NCI-H446 (cell line): ENCODE results near the gene IL17B.

Experiments
- DNase-seq, 2 experiments: peaks; one replicate each; lab custom pipeline; 2025; lab: John Stamatoyannopoulos, UW

Gene IL17B

DNA sequence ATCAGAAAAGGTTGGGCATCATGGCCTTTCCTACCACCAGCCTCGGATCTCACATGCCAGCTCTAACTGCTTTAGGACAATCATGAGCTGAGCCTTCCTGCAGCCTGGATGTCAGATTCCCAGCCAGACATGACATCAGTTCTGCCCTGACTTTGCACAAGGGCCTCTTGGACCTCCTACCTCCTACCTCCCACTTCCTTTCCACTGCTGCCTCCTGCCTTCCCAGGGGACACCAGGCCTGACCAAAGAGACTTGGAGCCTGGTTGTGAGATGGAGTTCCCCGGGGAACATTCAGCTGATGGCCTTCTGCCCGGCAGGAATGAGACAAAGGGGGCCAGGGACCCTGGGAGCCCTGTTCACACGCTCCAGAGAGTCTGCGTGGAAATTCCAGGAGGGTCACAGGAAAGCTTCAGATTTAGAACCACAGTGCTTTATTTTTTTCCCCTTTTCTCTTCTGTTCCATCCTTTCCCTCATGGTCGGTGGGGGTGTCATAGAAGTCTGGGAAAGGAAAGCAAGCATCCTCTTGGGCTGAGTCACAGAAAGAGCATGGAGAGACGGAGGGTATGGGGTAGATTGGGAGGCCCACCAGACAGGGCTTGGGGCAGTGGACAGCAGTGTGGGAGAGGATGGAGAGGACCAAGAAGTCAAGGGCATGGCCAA is 35.4 kb upstream of the IL17B start:
- no peak for DNase-seq

DNA sequence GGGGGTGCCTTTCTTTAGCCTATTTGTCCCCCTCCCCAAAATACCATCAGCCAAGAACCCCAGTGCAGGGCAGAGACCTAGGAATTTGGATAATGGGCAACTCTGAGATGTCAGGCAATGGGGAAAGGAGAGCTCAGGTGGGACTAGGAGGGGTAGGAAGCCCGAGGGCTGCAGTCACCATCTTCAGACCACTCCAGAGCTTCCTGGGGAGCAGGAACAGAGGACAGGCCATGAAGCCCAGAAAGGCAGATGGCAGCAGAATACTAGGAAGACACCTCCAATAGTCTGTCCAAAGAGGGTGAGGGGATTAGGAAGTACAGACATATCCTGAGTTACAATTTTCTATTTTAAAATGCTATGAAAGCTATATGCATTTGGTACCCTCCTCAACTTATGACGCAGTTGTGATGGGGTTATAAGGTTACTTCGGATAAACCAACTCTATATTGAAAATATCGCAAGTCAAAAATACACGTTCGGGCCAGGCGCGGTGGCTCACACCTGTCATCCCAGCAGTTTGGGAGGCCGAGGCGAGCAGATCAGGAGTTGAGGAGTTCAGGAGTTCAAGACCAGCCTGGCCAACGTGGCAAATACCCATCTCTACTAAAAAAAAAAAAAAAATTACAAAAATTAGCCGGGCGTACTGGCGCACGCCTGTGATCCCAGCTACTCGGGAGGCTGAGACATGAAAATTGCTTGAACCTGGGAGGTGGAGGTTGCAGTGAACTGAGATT is 34.6 kb upstream of the IL17B start:
- no peak for DNase-seq

DNA sequence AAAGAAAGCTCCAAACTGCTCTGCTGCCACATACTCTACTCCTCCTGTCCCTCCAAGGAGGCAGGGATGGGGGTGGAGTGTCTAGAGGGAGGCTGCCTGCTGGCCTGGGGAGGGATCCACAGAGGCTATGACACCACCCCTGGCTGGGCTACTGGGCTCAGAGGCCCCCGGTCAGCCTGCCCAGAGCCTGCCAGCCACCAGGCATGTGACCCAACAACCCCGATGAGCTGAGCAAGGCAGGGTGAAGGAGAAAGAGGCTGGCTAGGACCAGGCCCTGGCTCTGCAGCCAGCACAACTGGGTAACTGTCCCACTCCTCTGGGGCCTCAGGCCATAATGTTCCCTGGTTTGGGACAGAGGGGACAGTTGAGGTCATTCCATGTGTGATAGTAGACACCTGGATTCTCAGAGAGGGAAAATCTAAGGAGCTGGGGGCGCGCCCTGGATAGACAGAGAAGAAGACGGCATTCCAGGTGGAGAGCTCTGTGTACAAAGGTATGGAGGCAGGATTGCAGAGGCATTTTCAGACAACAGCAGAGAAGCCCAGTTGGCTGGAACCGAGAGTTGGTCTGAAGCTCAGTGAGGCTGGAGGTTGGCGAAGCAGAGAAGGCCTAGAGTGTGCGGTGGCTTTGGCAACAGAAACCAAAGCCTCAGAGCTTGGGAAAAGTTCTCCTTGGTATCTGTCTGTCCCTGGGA is 33.8 kb upstream of the IL17B start:
- DNase-seq = no peak

DNA sequence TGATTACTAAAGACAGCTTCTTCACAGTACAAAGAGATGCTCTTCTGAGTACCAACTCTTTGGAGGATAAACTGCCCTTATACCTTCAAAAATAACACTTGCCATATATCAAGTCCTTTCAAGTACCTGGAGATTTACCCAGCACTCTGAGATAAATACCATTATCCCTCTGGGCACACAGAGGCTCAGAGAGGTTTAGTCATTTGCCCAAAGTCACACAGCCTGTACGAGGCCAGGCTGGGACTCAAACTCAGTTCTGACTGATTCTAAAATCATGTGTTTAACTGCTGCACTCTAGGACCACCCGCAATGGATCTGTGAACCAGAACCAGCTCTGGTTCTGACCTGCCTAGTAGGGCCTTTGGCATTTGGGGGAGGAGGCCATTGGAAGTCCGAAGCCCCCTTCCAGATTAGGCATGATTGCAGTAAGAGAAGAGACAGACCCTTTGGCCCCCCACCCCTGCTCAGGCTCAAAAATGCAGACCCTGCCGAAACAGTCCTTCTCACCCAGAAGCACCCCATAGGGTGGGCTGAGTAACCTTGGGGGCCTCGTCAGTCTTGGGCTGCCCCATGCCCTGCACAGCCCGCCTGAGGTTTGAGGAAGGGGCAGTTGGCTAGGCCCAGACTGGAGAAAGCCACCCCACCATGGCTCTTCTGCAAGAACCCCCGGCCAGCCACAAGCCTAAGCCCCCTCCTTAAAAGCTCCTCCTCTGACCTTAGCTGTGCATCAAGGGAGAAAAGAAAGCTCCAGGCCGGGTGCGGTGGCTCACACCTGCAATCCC is 32.8 kb upstream of the IL17B start:
- no peak for DNase-seq

DNA sequence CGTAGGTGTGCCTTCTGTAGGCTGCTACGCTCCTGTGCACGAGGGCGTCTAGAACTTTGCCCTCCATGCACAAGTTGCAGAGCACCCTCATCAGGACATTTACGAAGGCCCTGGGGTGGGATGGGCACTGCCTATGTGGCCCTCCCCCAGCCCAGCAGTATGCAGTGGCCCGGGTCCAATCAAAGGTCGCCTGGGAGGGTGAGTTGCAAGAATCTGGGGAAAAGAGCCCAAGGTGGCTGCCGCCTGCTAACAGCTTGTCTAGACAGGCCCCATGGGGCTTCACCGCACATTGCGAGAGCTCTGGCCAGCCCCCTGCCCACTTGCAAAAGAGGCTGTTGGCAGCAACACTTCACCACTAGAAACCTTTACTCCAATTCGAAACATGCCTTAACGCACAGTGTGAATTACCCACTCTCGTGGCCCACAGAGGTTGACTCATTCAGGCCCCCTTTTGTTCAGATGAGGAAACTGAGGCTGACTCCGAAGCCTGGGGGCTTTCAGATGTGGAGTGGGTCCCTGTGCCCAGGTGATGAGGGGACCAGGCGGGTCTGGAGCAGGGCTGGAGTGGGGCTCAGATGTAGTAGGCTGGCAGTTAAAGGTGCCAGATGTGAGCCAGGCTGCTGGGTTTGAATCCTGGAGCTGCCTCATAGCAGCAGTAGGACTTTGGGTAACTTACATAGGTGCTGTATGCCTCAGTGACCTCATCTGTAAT is 31.8 kb upstream of the IL17B start:
- no peak for DNase-seq

DNA sequence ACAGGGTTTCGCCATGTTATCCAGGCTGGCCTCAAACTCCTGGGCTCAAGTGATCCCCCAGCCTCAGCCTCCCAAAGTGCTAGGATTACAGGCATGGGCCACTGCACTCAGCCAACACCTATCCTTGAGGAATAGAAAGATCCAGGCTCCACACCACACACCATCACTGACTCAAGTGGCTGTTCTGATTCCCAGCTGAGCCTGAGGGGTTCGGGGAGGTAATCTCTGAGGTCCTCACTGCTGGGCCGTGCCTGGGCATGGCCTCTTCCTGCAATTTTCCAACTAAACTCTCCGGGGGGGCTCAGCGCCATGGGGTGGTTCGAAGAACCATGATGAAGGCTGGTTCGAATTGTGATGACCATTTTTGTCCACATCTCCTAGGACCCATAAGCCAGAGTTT is 31.0 kb upstream of the IL17B start:
- no peak for DNase-seq

DNA sequence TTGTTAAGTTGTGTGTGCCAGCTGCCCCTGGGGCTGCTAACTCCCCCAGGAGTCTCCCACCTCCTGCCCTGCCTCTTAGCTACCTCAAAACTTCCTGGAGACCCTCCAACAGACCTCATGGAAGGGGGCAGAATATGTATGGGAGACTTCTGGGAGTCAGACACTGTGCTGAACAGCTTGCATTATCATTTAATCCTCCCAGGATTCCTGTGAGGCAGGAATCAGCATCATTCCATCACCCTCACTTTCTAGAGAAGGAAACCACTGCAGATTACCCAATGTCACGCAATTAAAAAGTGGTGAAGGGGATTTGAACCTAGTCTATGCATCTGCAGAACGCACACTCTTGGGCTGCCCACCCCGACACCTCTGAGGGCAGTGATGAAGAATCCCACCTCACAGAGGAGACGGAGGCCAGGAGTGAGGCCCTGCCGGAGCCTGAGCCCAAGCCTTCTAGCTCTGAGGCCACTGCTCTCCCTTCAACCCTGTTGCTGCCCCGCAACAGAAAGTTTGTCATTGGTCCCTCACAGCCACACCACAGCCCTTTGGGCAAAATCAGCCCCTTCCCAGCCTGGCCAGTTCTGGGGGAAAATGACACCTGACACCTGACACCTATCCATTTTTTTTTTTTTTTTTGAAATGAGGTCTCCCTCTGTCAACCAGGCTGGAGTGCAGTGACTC is 30.3 kb upstream of the IL17B start:
- DNase-seq = no peak

DNA sequence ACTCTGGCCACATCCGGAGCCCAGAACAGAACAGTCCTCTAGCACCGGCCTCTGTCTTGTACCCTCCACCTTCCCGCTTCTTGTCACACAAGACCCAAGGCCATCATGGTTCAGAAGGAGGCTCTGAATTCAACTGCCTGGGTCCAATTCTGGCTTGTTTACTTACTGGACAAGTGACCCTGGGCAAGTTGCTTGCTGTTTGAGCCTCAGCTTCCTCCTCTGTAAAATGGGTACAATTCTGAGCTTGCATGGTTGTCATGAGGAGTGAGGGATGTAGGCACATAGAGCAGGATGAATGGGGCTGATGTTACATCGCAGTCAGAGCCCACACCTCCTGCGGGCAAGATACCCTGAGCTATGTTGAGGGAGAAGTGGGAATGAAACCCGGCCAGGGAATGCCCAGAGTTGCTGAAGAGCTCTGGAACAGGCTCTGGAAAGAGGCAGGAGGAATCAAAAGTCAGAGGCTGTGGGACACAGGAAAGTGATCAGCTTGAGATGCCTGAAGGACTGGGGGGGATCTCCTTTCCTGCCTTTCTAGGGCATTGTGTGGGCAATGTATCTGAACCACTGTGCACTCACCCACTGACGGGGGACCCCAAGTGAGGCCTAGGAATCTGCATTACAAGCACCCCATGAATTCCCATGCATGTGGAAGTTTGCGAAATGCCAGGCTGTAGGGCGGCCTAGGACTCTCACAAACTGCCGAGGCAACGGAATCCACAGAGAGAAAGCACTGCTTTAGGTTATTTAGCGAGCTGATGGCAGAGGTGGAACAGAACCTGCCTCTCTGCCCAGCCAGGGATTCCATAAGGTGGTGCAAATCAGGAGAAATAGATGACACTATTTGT is 29.4 kb upstream of the IL17B start:
- DNase-seq = no peak

DNA sequence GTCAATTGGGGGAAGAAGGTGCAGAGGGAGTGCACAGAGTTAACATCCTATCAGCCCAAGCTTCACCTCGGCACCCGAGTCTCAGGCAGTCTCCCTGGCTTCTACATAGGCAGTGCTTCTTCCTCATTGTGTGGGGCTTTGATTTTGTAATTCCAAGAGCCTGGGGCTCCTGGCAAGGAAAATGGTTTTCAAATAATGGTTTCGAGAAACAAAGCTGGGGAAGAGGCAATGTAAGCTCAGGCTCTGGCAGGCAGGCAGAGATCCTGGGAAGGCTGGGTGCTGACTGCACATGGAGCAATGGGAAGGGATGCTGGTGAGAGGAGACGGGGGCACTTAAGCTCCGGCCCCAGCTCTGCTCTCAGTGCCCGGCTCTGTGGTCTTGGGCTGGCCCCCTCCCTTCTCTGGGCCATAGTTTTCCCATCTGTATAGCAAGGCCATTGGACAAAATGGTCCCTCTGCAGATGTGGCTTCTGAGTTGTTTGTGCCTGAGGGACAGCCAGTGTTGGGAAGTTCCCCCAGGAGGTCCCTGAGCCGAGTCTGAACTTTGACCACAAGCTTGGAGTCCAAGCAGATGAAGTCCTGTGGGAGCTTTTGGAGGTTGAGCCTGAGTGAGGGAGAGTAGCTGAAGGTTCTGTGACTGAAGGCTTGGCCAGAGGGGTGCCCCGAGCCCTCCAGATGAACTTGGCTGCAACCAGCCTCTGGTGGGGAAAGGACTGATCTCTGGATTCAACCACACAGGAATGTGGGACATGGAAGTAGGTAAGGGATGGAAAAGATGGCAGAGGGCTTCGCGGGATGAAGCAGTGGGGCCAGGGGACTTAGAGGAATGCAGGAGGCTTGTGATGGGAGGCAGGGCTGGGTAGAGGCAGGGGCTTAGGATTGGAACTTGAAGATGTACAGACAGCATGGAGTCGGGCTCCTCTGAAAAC is 28.5 kb upstream of the IL17B start:
- DNase-seq = no peak

DNA sequence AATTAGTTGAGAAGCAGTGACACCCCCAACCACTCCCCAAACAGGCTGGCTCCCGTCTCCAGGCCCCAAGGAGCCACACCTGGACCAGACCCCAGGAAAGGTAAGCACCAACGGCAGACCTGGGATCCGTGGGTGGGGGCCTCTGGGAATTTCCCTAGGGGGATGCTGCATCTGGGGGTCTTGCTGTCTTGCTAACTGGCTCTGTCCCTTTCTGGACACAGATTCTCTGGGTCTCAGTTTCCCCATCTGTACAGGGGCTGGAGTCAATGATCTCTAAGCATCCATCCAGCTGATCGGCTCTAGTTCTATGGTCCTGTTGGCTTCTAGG is 27.9 kb upstream of the IL17B start:
- DNase-seq = no peak

DNA sequence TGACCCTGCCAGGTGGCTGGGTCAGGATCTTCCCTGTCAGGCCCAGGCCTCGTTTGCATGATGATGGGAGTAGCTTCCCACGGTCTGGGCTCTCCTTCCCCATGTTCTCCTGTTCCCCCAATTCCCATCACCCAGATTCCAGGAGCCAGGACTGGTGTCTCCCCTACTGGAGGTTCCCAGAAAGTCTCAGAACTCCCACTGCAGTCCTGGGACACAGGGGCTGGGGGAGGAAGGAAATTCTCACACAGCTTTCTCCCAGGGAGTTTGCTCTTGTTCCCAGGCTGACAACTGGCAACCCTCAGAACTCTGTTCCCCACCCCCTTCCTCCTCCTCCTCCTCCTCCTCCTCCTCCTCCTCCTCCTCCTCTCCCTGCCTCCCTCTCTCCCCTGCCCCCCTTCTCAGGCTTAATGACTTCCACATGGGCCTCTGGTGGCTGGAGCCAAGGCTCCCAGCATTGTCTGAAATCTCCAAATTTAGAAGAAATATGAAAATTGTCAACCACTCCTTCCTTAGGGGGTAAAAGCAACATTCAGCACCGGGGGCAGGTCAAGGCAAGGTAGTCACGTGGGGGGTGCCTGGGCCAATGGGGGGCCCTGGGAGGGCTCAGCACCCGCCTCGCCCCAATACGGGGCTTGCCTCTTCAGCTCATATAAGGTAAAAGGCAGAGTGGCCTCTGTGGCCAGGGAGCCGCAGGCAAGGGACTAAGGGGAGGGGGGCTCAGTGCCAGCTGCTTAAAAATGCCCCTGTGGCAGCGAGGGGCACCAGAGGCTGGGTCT is 27.3 kb upstream of the IL17B start:
- no peak for DNase-seq

DNA sequence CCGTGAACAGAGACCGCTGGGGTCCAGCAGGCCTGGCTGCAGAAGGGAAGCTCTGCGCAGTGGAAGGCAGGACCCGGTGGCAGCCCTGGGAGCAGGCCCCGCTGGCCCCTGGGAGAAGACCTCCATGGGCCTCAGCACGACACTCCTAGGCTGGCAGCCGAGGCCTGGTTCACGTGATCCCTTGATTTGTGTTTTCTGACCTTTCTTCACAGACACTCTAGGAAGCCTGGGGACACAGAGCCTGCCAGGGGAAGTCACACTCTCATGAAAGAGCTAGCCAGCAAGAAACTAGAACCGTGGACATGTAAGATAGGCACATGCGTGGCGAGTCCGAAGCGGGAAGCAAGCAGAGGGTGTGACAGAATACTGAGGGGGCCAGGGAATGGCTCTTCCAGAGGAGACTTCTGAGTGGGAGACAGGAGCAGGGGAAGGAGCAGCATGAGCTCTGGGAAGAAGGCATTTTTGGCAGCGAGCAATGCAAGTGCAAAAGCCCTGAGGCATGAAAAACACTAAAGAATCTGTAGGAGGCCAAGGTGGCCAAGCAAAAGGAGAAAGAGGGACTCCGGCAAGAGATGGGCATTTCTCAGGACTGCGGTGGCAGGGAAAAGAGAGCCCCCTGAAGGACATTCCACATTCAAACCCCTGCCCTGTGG is 26.6 kb upstream of the IL17B start:
- no peak for DNase-seq

DNA sequence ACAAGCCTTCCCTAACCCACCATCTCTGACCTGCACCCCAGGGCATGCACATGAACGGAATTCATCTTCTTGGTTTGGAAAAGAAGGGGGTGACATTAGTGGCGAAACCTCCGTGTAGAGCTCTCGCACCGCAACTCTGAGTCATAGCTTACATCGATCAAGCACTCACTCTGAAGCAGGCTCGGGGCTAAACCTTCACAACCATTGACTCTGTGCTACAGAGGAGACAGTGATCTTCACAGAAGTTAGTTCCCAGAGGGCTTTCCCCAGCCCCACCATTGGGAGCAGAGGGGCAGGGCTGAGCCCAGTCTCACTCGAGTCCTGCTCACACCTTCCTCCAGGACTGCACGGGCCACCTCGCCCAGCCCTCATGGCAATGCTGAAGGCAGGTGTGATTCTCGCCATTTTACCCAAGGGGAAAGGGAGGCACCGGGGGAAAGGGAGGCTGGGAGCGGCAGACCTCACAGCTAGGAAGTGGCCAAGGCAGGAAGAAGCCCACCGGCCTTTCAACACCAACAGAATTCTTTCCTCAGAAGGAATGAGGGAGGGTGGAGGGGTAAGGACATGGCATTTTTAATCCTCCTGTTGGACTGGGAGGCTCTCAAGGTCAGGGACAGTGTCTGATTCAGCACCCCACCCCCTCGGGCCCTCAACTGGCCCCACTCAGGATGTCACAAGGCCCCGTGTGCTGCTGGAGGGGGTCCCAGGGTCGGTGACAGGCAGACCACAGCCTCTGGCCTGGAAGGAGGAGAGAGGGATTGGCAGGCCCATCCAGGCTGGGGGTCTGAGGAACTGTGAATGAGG is 25.9 kb upstream of the IL17B start:
- no peak for DNase-seq

DNA sequence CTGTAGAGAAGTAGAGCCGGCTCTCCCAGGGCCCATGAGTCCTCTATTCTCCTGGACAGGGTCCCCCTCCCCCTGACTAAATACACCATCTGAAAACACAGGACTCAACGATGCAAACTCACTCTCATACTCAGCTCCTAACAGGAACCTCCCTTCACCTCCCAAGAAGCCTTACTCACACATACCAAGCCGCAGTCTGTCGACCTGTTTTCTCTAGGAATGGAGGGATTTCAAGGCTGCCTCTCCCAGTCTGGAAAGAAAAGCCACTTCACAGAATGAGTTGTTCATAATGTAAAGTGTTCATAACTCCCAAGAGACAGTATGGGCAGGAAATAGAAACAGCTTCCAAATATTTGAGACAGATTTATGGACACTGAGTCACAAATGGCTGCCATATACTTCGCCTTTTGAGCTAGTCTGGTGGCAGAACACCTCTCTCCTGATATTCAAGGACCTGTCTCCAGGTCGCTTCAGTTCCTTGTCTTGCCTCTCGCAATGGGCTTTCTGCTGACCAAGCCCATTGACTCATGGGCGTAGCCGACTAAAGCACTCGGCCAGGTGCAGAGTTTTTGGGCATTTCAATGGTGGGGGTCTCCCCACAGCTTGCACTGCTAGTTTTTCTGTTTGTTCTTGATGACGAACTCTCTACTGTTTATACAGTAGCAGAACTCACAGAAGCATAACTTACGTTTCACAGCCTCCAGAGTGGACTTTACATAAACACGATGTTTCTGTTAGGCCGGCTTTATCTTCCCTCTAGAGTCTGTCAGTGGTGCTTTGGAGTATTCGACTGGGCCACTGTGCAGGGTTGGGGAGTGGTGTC is 25.0 kb upstream of the IL17B start:
- DNase-seq = no peak

DNA sequence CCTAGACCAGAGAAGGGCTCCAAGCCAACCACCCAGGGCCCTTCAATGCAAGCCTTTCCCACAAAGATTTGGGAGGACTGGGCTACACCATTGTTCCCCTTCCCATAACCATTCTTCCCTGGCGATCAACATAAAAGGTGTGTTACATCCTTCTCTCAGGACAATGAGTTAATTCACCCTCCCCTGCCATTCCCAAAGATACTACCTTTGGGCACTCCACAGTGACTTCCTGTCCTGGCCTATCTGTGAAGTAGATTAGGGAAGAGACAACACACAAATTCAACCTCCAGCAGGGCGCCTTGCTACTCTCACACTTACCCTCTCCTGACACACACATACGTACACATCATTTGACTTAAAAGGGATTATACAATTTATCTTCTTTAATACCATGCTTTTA is 23.2 kb upstream of the IL17B start:
- no peak for DNase-seq

DNA sequence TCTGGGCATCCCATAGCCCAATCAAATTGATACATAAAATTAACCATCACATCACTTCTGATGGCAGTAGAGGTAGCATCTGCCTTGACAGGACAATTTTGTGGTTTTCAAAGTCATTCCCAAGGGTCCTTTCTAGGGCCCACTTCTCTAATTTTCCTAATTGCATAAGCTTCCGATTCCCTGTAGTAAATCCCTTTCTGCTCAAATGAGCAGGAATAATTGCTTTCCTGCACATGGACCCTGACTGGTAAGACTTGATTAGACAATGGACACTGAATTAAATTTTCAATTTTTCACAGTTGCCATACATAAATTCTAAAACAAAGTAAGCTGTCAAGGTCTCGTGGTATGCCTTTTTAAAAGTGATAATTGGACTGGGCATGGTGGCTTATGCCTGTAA is 22.0 kb upstream of the IL17B start:
- DNase-seq = no peak
